ENCODE data around the gene FOXJ3. TPM values are rescaled to one million over a fixed set of nuclear protein-coding genes. Genes with fewer than 3 reads are reported as not detected.
A peak's percentile ranks its signal among the peaks of the same experiment; 100 is the strongest.

The FOXJ3 gene
- 18.5 TPM for polyA plus RNA-seq (2012; ENCODE audit: insufficient read depth, insufficient read length)

GRCh38 chr1:42335050-42335808 is at the start of gene FOXJ3:
FOXJ3 (minus strand) TSS chr1:42335235; CDS start chr1:42311093, 24,142 bp downstream.
- peak; percentile 97 for DNase-seq (ENCODE audit: low read depth, low spot score)
- H3K4me3 ChIP-seq (ENCODE audit: low read length) = peak within 1 kb of the TSS; percentile 86

- H3K4me3 ChIP-seq (ENCODE audit: low read length) = peak overlapping the region; percentile 59
- DNase-seq (ENCODE audit: low read depth, low spot score) = no peak
Measured at GRCh38 chr1:42381280-42381673, 46.2 kb upstream of the FOXJ3 start.

- DNase-seq (ENCODE audit: low read depth, low spot score) = peak; percentile 35
- peak within 1 kb of the TSS; percentile 59 for H3K4me3 ChIP-seq (ENCODE audit: low read length)
Measured at GRCh38 chr1:42380586-42381279, 45.7 kb upstream of the FOXJ3 start, which contains the start of gene RIMKLA. RIMKLA (plus strand) TSS chr1:42380792; CDS start chr1:42380935, 143 bp downstream.

GRCh38 chr1:42379794-42380585 is 45.0 kb upstream of the FOXJ3 start:
- DNase-seq (ENCODE audit: low read depth, low spot score) = no peak
- peak overlapping the region; percentile 59 for H3K4me3 ChIP-seq (ENCODE audit: low read length)

GRCh38 chr1:42372796-42373195 is 37.8 kb upstream of the FOXJ3 start:
- H3K4me3 ChIP-seq (ENCODE audit: low read length) = no peak overlapping the region
- no peak for DNase-seq (ENCODE audit: low read depth, low spot score)

- no peak for DNase-seq (ENCODE audit: low read depth, low spot score)
- H3K4me3 ChIP-seq (ENCODE audit: low read length) = no peak overlapping the region
Measured at GRCh38 chr1:42370876-42371549, 36.0 kb upstream of the FOXJ3 start.

GRCh38 chr1:42369471-42369870 is 34.4 kb upstream of the FOXJ3 start:
- DNase-seq (ENCODE audit: low read depth, low spot score) = no peak
- no peak overlapping the region for H3K4me3 ChIP-seq (ENCODE audit: low read length)

GRCh38 chr1:42368096-42368795 is 33.2 kb upstream of the FOXJ3 start:
- DNase-seq (ENCODE audit: low read depth, low spot score) = no peak
- no peak overlapping the region for H3K4me3 ChIP-seq (ENCODE audit: low read length)

- no peak for DNase-seq (ENCODE audit: low read depth, low spot score)
- no peak overlapping the region for H3K4me3 ChIP-seq (ENCODE audit: low read length)
Measured at GRCh38 chr1:42365118-42365517, 30.1 kb upstream of the FOXJ3 start.

- DNase-seq (ENCODE audit: low read depth, low spot score) = no peak
Measured at GRCh38 chr1:42364542-42364941, 29.5 kb upstream of the FOXJ3 start.

GRCh38 chr1:42364089-42364488 is 29.1 kb upstream of the FOXJ3 start:
- H3K4me3 ChIP-seq (ENCODE audit: low read length) = no peak overlapping the region
- no peak for DNase-seq (ENCODE audit: low read depth, low spot score)

More at GRCh38 chr1:42364542-42364941, 29.5 kb upstream of the FOXJ3 start:
- no peak overlapping the region for H3K4me3 ChIP-seq (ENCODE audit: low read length)

GRCh38 chr1:42359466-42359865 is 24.4 kb upstream of the FOXJ3 start:
- no peak for DNase-seq (ENCODE audit: low read depth, low spot score)
- H3K4me3 ChIP-seq (ENCODE audit: low read length) = no peak overlapping the region

GRCh38 chr1:42358791-42359190 is 23.8 kb upstream of the FOXJ3 start:
- H3K4me3 ChIP-seq (ENCODE audit: low read length) = no peak overlapping the region
- DNase-seq (ENCODE audit: low read depth, low spot score) = no peak

- no peak overlapping the region for H3K4me3 ChIP-seq (ENCODE audit: low read length)
- DNase-seq (ENCODE audit: low read depth, low spot score) = no peak
Measured at GRCh38 chr1:42350086-42350485, 15.1 kb upstream of the FOXJ3 start.

GRCh38 chr1:42348498-42348897 is 13.5 kb upstream of the FOXJ3 start:
- DNase-seq (ENCODE audit: low read depth, low spot score) = no peak
- H3K4me3 ChIP-seq (ENCODE audit: low read length) = no peak overlapping the region

- no peak for DNase-seq (ENCODE audit: low read depth, low spot score)
- H3K4me3 ChIP-seq (ENCODE audit: low read length) = no peak overlapping the region
Measured at GRCh38 chr1:42343049-42343448, 8.0 kb upstream of the FOXJ3 start.

- no peak overlapping the region for H3K4me3 ChIP-seq (ENCODE audit: low read length)
- DNase-seq (ENCODE audit: low read depth, low spot score) = no peak
Measured at GRCh38 chr1:42340901-42341300, 5.9 kb upstream of the FOXJ3 start.

- no peak for DNase-seq (ENCODE audit: low read depth, low spot score)
- no peak overlapping the region for H3K4me3 ChIP-seq (ENCODE audit: low read length)
Measured at GRCh38 chr1:42340093-42340492, 5.1 kb upstream of the FOXJ3 start.

- no peak overlapping the region for H3K4me3 ChIP-seq (ENCODE audit: low read length)
- no peak for DNase-seq (ENCODE audit: low read depth, low spot score)
Measured at GRCh38 chr1:42336978-42337377, 1.9 kb upstream of the FOXJ3 start.
